Kidney epithelial cell (primary cell): ENCODE data around the gene CSPG4. TPM values are rescaled to one million over a fixed set of nuclear protein-coding genes. Genes with fewer than 3 reads are reported as not detected.

Experiments used
- DNase-seq: peaks from one replicate; pipeline ENCODE4 v3.0.0-alpha.2; 2010; ENCODE audit warnings: low read depth
- H3K27me3 ChIP-seq: 2 replicates; pipeline ENCODE4 v1.6.0; 2011; ENCODE audit warnings: low read length; ENCODE audit not compliant: control insufficient read depth, insufficient read depth
- H3K36me3 ChIP-seq: 2 replicates; pipeline ENCODE4 v1.5.1; 2011; ENCODE audit warnings: low read length; ENCODE audit not compliant: control insufficient read depth, insufficient read depth
- H3K4me3 ChIP-seq: 2 replicates; pipeline ENCODE4 v1.5.1; 2011; ENCODE audit warnings: low read depth, mild to moderate bottlenecking, control low read depth, low read length
- total RNA-seq: library from RNA; depleted of rRNA; stranded (reverse); fragments of >200 nt; gene quantifications from 2 replicates; pipeline ENCODE4 v1.2.3, GENCODE V29; 2015
- TF ChIP-seq, protein P1 (sequence below): IDR thresholded peaks from 2 replicates; pipeline ENCODE4 v1.5.1; 2011; ENCODE audit warnings: mild to moderate bottlenecking, moderate library complexity, low read length, control low read depth, inconsistent platforms; ENCODE audit not compliant: insufficient read depth, poor library complexity, severe bottlenecking

The CSPG4 gene
- total RNA-seq, 1 donor from 2014 or later: 1.7 TPM

DNA sequence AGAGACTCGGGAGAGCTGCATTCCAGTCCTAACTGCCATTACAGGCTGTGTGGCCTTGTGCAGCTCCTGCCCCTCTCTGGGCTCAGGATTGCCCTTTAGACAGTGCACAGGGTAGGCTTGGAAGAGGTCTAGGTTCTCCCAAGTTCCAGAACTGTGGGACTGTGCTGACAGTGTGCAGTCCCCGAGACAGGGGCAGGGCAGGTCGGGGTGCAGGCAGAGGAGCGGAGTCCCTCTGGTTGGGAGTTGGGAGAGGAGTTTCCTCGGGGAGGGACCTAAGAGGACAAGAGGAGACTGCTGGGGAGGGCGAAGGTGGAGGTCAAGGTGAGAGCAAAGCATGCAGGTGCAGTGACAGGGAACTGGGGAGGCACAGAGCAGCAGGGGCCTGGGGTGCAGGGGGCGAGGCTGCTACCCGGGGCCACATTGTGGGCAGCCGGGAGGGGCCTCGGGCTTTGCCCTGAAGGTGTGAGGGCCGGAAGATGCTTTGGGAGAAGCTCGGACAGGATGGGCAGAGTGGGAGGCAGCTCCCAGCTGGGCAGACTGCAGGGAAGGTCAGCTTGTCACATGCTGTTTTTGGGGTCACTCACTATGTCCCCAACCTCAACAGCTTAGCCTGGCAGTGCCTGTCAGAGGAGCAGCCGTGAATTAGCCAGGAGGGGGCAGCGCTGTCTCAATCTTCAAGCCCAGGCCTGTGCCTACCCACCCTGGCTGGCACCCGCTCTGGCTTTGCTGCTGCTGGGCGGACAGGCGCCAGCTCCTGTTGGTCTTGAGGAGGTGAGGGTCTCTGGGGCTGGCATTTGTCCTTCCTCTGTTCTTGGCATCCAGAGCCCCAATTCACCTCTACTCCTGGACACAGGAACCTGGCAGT lies 15.4 kb upstream of the CSPG4 start:
- TF ChIP-seq, protein P1, sequence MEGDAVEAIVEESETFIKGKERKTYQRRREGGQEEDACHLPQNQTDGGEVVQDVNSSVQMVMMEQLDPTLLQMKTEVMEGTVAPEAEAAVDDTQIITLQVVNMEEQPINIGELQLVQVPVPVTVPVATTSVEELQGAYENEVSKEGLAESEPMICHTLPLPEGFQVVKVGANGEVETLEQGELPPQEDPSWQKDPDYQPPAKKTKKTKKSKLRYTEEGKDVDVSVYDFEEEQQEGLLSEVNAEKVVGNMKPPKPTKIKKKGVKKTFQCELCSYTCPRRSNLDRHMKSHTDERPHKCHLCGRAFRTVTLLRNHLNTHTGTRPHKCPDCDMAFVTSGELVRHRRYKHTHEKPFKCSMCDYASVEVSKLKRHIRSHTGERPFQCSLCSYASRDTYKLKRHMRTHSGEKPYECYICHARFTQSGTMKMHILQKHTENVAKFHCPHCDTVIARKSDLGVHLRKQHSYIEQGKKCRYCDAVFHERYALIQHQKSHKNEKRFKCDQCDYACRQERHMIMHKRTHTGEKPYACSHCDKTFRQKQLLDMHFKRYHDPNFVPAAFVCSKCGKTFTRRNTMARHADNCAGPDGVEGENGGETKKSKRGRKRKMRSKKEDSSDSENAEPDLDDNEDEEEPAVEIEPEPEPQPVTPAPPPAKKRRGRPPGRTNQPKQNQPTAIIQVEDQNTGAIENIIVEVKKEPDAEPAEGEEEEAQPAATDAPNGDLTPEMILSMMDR: peak; percentile 74
- peaks cover 2% of the 10 kb centered on the region for H3K27me3 ChIP-seq
- H3K4me3 ChIP-seq: no peak overlapping the region
- no peak for DNase-seq
- no peaks in the 10 kb centered on the region for H3K36me3 ChIP-seq

DNA sequence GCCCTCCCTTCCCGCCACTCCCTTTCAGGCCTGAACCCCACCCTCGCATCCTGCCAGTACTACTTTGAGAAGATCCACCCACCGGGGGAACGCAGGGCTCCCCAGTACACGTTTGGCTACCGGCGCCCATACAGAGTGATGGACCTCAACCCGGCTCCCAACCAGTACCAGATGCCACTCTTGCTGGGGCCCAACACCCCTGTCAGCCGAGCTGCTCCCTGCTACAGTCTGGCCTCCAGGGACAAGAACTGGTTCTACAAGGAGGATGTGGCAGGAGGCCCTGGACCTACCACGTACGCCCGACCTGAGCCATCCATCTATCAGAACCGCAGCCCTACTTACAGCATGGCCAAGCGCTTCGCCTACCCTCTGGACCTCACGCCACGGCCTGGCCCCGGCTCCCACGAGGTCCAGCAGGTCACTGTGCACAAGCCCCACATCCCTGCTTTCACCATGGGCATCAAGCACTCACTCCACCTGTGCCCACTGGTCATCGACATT lies 14.4 kb upstream of the CSPG4 start:
- TF ChIP-seq, protein P1: no peak
- Histone ChIP-seq H3K27me3 (peaks cover 2% of the 10 kb centered on the region), H3K36me3 (no peaks in the 10 kb centered on the region), H3K4me3 (no peak overlapping the region)
- no peak for DNase-seq

DNA sequence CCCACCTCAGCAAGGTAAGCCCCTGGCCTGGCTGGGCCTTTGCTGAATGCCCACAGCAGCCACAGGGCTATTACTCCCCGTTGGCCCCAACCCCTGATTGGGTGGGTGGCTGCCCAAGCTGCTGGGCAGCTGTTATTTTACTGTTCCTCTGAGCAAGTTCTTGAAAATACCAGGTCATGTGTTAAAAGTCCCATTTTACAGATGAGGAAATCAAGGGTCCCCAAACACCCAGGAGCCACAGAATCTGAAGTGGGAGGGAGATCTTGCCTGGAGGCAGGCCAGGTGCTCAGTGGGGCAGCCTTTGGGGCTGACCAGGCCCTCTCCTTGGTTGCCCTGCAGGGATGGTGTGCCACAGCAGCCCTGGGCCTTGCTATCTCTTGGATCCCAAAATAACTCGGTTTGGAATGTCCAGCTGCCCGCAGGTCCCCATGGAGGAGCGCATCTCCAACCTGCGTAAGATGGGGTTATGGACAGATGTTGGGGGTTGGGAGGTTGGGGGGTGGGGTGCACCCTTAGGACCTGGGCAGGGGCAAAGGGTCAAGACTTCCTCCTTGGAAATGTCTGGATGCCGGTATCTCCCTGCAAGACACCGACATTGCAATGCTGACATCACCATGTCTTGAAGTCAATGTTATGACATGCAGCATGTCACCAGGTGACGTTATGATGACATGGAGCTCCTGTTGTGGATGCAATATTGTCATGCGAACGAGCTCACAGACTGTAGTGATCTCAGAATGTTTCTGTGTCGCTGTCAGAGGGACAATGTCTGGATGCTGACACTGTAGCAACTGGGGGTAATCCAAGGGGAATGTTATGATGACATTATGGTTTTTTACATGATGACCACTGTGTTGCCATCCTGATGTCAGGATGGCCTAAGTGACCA lies 13.3 kb upstream of the CSPG4 start:
- no peak for DNase-seq
- TF ChIP-seq, protein P1: no peak
- Histone ChIP-seq H3K4me3 (no peak overlapping the region), H3K36me3 (no peaks in the 10 kb centered on the region), H3K27me3 (peaks cover 2% of the 10 kb centered on the region)

DNA sequence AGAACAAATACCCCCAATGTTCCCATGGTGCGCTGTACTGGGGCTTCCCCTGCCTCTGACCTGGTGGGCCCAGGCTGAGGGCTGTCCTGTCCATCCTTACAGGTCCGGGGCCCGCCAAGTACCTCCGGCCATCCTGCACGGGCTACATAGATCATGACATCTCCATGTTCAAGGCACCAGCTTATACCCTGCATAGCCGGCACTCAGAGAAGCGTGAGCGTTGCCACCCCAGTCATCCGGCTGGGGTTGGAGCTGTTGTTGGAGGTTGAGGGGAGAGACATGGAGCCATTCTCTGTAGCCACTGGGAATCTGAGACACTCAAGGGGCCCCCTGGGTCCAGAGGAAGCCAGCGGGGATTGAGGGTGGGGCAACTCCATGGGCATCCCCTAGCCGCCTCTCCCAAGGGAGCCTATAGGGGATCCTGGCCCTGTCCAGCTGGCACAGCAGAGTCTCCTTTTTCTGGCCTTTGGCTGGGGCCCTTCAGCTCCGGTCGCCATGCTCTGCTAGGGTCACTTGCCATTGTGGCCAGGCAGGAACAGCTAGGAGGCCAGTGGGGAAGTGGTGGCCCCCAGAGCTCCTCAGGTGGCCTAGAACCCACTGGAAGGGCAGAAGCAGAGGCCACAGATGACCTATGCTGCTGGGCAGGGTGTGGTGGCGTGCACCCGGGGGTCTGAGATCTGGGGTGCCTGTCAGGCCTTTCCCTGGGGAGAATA lies 12.5 kb upstream of the CSPG4 start:
- H3K36me3 ChIP-seq: no peaks in the 10 kb centered on the region
- TF ChIP-seq, protein P1: no peak
- no peak overlapping the region for H3K4me3 ChIP-seq
- peaks cover 2% of the 10 kb centered on the region for H3K27me3 ChIP-seq
- DNase-seq: no peak

DNA sequence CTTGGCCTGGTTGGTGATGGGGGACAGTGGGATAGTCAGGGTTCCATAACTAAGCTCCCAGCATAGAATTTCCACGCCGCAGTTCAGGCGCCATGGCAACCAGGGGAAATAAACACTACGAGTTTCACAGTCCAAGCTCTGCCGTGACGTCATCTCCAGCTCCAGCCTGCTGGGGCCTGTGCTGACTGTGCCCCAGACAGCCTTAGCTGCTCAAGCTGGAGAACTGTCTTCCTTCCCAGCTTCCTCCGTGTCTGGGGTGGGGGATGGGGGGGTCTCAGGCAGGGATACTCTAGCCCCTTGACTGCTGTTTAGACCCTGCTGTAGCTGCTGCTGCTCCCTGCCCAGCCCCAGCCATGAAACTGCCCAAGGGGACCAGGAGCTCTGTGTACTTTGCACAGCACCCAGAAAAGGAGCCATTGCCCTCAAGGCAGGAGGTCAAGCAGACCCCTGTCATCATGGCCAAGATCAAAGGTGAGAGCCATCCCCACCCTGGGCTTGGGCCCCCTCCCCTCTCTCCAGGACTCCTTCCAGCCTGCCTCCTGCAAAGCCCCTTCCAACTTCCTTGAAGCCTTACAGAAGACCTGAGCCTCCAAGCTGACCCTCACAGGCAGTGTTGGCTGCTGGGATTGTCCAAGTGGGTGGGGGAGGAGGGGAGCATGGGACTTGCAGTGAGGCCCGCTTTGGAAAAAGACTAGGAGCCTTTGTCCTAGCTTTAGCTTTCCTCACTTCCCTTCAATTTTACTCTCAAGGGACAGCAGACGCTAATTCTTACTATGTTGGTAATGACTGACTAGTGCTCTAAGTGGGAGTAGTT lies 11.4 kb upstream of the CSPG4 start:
- peaks cover 2% of the 10 kb centered on the region for H3K27me3 ChIP-seq
- no peaks in the 10 kb centered on the region for H3K36me3 ChIP-seq
- TF ChIP-seq, protein P1: no peak
- DNase-seq: peak; percentile 78
- no peak overlapping the region for H3K4me3 ChIP-seq
